Natural killer cell (primary cell): ENCODE measurements around the gene FHIT. TPM values are rescaled to one million over a fixed set of nuclear protein-coding genes. Genes with fewer than 3 reads are reported as not detected.

Experiments used
- ATAC-seq, 3 donors: fragments of 150-1000 bp in 2 of 3; fragments of 200-7000 bp in 1 of 3; cut with Tn5 transposase; 1 replicate in 1 of 3; 2 replicates in 2 of 3; pipeline ENCODE4 v1.10.0; 2021; ENCODE audit warnings: mild to moderate bottlenecking in 2 of 3, moderate library complexity in 2 of 3
- DNase-seq, 2 donors: peaks; one replicate each; pipeline versions ENCODE4 v3.0.0 to v3.0.0-alpha.2; 2013 to 2021; ENCODE audit warnings: mixed read lengths in 1 of 2
- H3K27ac ChIP-seq: one replicate; pipeline ENCODE4 v1.5.1; 2013; ENCODE audit warnings: mild to moderate bottlenecking, low read length
- H3K27me3 ChIP-seq: one replicate; pipeline ENCODE4 v1.6.1; 2013; ENCODE audit warnings: low read length; ENCODE audit not compliant: control insufficient read depth, insufficient read depth
- H3K36me3 ChIP-seq: one replicate; pipeline ENCODE4 v1.6.1; 2013; ENCODE audit warnings: low read length; ENCODE audit not compliant: control insufficient read depth, insufficient read depth
- H3K4me1 ChIP-seq: one replicate; pipeline ENCODE4 v1.6.1; 2013; ENCODE audit warnings: low read length; ENCODE audit not compliant: control insufficient read depth, insufficient read depth
- H3K4me3 ChIP-seq: one replicate; pipeline ENCODE4 v1.5.1; 2013; ENCODE audit warnings: low read length
- H3K9me3 ChIP-seq: one replicate; pipeline ENCODE4 v1.6.1; 2013; ENCODE audit warnings: low read length; ENCODE audit not compliant: control insufficient read depth, insufficient read depth
- H3K27ac Mint-ChIP-seq, 2 donors: one replicate each; pipeline ENCODE4 v1.8.0; 2022; ENCODE audit warnings: mild to moderate bottlenecking in 2 of 2, mixed read lengths in 2 of 2, moderate library complexity in 1 of 2
- H3K27me3 Mint-ChIP-seq, 2 donors: one replicate each; pipeline ENCODE4 v1.8.0; 2022; ENCODE audit warnings: low read depth in 2 of 2, mixed read lengths in 2 of 2
- H3K36me3 Mint-ChIP-seq: one replicate; pipeline ENCODE4 v1.8.0; 2022; ENCODE audit warnings: mixed read lengths
- H3K4me1 Mint-ChIP-seq, 2 donors: one replicate each; pipeline ENCODE4 v1.8.0; 2022; ENCODE audit warnings: mixed read lengths in 2 of 2
- H3K4me3 Mint-ChIP-seq: one replicate; pipeline ENCODE4 v1.8.0; 2022; ENCODE audit warnings: mild to moderate bottlenecking, moderate library complexity, mixed read lengths
- H3K9me3 Mint-ChIP-seq, 2 donors: one replicate each; pipeline ENCODE4 v1.8.0; 2022; ENCODE audit warnings: mixed read lengths in 2 of 2
- WGBS: methylation state at CpG from one replicate; pipeline ENCODE4 v1.1.7; 2013; ENCODE audit warnings: missing lambda C conversion rate; ENCODE audit not compliant: insufficient coverage; 5-methylcytosine and 5-hydroxymethylcytosine counted together
- intact Hi-C: fragments of 100-400 bp; cut with micrococcal nuclease; formaldehyde crosslinking; loops from one replicate; pipeline ENCODE4 v1.14.2; 2022
- total RNA-seq, 4 donors: library from RNA; stranded (reverse); fragments of 120-200 nt in 1 of 4; gene quantifications; one replicate each; pipeline versions ENCODE4 v1.2.3 to v1.2.4, GENCODE V29; 2013 to 2022
- TF ChIP-seq, protein P1 (sequence below): fragments of 200-600 bp; IDR thresholded peaks from one replicate; pipeline ENCODE4 v1.8.0; 2022; ENCODE audit warnings: antibody characterized with exemption

The FHIT gene
- total RNA-seq, 3 donors from 2014 or later (not counting 1 experiment from before 2014, with no cell fraction given), result 2.7 to 6.1 (median 3.3) TPM

DNA sequence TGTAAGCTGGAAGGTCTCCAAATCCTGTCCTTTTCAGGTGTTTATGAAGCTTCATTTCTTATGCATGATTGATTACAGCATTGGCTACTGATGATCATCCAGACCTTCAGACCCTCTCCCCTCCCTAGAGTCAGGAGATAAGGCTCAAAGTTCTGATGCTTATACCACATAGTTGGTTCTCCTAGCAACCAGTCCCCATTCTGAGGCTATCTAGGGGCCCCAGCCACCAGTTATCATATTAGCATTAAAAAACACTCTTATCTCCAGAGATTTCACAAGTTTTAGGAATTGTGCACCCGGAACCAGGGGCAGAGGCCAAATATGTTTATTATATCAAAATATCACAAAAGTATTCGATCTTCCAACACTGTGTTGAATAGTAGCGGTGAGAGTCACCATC is 953.1 kb downstream of the FHIT start:
- Mint-ChIP-seq H3K4me1 (no peaks in the 10 kb centered on the region), H3K27ac (no peak overlapping the region), H3K36me3 (peaks cover 8% of the 10 kb centered on the region), H3K9me3 (no peaks in the 10 kb centered on the region), H3K27me3 (peaks cover 0 to 5% of the 10 kb centered on the region in 2 donors), H3K4me3 (no peak overlapping the region)
- DNase-seq, result no peak
- Histone ChIP-seq H3K4me1 (no peaks in the 10 kb centered on the region), H3K27ac (no peak overlapping the region), H3K9me3 (no peaks in the 10 kb centered on the region), H3K27me3 (no peaks in the 10 kb centered on the region), H3K36me3 (no peaks in the 10 kb centered on the region), H3K4me3 (no peak overlapping the region)
- intact Hi-C loops, result no loop called here
- TF ChIP-seq, protein P1, sequence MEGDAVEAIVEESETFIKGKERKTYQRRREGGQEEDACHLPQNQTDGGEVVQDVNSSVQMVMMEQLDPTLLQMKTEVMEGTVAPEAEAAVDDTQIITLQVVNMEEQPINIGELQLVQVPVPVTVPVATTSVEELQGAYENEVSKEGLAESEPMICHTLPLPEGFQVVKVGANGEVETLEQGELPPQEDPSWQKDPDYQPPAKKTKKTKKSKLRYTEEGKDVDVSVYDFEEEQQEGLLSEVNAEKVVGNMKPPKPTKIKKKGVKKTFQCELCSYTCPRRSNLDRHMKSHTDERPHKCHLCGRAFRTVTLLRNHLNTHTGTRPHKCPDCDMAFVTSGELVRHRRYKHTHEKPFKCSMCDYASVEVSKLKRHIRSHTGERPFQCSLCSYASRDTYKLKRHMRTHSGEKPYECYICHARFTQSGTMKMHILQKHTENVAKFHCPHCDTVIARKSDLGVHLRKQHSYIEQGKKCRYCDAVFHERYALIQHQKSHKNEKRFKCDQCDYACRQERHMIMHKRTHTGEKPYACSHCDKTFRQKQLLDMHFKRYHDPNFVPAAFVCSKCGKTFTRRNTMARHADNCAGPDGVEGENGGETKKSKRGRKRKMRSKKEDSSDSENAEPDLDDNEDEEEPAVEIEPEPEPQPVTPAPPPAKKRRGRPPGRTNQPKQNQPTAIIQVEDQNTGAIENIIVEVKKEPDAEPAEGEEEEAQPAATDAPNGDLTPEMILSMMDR, result no peak
- WGBS, result 100% methylated on average over 1 of the region's 3 CpGs
- no peak for ATAC-seq

DNA sequence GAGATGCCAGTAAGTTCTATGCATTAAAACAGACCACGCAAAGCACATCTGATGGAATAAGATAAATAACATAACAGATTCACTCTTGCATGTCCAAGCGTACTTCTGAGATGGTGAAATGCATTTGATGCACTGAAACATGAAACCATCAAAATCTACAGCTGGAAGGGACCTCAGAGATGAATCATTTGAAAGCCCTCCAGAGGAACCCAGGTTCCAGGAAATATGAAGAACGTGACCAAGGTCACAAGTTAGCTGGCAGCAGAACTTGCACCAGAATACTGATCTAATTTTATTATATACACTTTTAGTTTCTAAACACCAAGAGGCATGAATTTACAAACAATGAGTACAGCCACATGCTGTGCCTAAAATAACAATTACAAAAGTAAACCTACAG is 957.1 kb downstream of the FHIT start:
- Histone ChIP-seq H3K9me3 (no peaks in the 10 kb centered on the region), H3K27me3 (no peaks in the 10 kb centered on the region), H3K27ac (no peak overlapping the region), H3K4me1 (no peaks in the 10 kb centered on the region), H3K36me3 (no peaks in the 10 kb centered on the region), H3K4me3 (no peak overlapping the region)
- Mint-ChIP-seq H3K9me3 (peaks cover 0 to 3% of the 10 kb centered on the region in 2 donors), H3K4me1 (peaks cover 7 to 8% of the 10 kb centered on the region in 2 donors), H3K36me3 (no peaks in the 10 kb centered on the region), H3K27ac (no peak overlapping the region), H3K27me3 (peaks cover 0 to 5% of the 10 kb centered on the region in 2 donors), H3K4me3 (no peak overlapping the region)
- no peak for DNase-seq
- TF ChIP-seq, protein P1, result no peak
- no peak for ATAC-seq
- intact Hi-C loops, result no loop called here
- 47% methylated on average over 3 of the region's 3 CpGs for WGBS

DNA sequence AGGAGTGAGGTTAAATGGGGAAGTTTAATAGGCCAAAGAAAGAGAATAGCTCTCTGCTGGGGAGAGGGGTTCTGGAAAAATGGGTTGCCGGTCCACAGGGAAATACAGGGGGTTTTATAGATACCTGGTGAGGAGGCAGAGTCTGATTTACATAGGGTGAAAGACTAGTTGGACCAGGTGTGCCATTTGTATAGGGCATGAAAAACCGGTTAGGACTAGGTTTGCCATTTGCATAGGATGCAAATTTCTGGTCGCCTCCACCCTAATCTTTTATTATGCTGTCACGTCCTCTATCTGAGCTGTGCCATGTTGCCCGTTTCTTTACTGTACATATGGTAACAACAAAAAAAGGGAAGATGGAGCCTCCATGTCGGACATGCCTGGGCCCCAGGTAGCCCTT is 960.1 kb downstream of the FHIT start:
- Mint-ChIP-seq H3K9me3 (peaks cover 0 to 3% of the 10 kb centered on the region in 2 donors), H3K36me3 (no peaks in the 10 kb centered on the region), H3K4me1 (peaks cover 7 to 8% of the 10 kb centered on the region in 2 donors), H3K27me3 (no peaks in the 10 kb centered on the region), H3K27ac (no peak overlapping the region), H3K4me3 (no peak overlapping the region)
- Histone ChIP-seq H3K9me3 (no peaks in the 10 kb centered on the region), H3K4me3 (no peak overlapping the region), H3K36me3 (no peaks in the 10 kb centered on the region), H3K4me1 (no peaks in the 10 kb centered on the region), H3K27me3 (no peaks in the 10 kb centered on the region), H3K27ac (no peak overlapping the region)
- DNase-seq (no peak), ATAC-seq (no peak)
- TF ChIP-seq, protein P1, result no peak
- intact Hi-C loops, result no loop called here
- WGBS, result 90% methylated on average over 6 of the region's 6 CpGs

DNA sequence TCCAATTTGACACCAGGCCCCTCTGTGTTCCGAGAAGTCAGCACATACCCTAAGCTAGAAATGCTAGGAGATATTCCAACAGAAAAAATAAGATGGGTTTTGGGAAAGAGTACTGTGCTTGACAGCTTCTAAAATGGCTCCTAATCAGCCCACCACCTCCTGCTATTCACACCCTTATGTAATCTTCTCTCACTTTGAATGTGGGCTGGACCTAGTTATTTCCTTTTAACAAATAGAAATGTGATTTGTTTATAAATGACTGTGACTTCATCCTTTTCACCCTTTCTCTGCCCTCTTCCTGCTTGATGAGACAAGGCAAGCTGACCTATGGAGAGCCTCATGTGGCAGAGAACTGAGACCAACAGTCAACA is 961.1 kb downstream of the FHIT start:
- Histone ChIP-seq H3K27ac (no peak overlapping the region), H3K27me3 (no peaks in the 10 kb centered on the region), H3K4me1 (no peaks in the 10 kb centered on the region), H3K9me3 (no peaks in the 10 kb centered on the region), H3K36me3 (no peaks in the 10 kb centered on the region), H3K4me3 (no peak overlapping the region)
- Mint-ChIP-seq H3K4me1 (peaks cover 7 to 8% of the 10 kb centered on the region in 2 donors), H3K27me3 (no peaks in the 10 kb centered on the region), H3K9me3 (peaks cover 0 to 3% of the 10 kb centered on the region in 2 donors), H3K36me3 (no peaks in the 10 kb centered on the region), H3K4me3 (no peak overlapping the region), H3K27ac (no peak overlapping the region)
- peak in 1 of 3 donors; percentile 33 for ATAC-seq
- intact Hi-C loops, result no loop called here
- TF ChIP-seq, protein P1, result no peak
- WGBS, result 80% methylated on average over 1 of the region's 1 CpG
- DNase-seq, result no peak
